HG03354 (cell line): ENCODE data around the gene TMEM243.

Experiments used
- ATAC-seq: cut with Tn5 transposase; IDR thresholded peaks from one replicate; pipeline ENCODE4 v1.9.1; 2021; ENCODE audit warnings: mild to moderate bottlenecking; ENCODE audit not compliant: unreplicated experiment, poor library complexity, severe bottlenecking

The TMEM243 gene

GRCh38 chr7:87171282-87171934, 48.1 kb downstream of the TMEM243 start:
- no peak for ATAC-seq

GRCh38 chr7:87170828-87171227, 48.7 kb downstream of the TMEM243 start:
- no peak for ATAC-seq

- ATAC-seq = no peak
Measured at GRCh38 chr7:87164433-87164832, 55.1 kb downstream of the TMEM243 start.

- ATAC-seq = no peak
Measured at GRCh38 chr7:87159538-87159937, 60.0 kb downstream of the TMEM243 start.

GRCh38 chr7:87156709-87157108, 62.8 kb downstream of the TMEM243 start:
- ATAC-seq = no peak

- ATAC-seq = no peak
Measured at GRCh38 chr7:87155788-87156187, 63.7 kb downstream of the TMEM243 start.

- ATAC-seq = no peak
Measured at GRCh38 chr7:87154569-87154968, 65.0 kb downstream of the TMEM243 start.

GRCh38 chr7:87154166-87154565, 65.4 kb downstream of the TMEM243 start:
- no peak for ATAC-seq

- peak; percentile 16 for ATAC-seq
Measured at GRCh38 chr7:87152897-87153641, 66.5 kb downstream of the TMEM243 start.

- peak; percentile 84 for ATAC-seq
Measured at GRCh38 chr7:87152112-87152896, 67.2 kb downstream of the TMEM243 start, which contains the start of gene DMTF1. DMTF1 (plus strand) TSS chr7:87152453; CDS start chr7:87164942, 12,489 bp downstream.

GRCh38 chr7:87151729-87152111, 67.8 kb downstream of the TMEM243 start:
- ATAC-seq = peak; percentile 33

GRCh38 chr7:87151002-87151728, 68.4 kb downstream of the TMEM243 start:
- ATAC-seq = no peak

GRCh38 chr7:87148332-87148955, 71.1 kb downstream of the TMEM243 start:
- no peak for ATAC-seq

- ATAC-seq = no peak
Measured at GRCh38 chr7:87147500-87147899, 72.0 kb downstream of the TMEM243 start.

GRCh38 chr7:87146740-87147386, 72.7 kb downstream of the TMEM243 start:
- ATAC-seq = no peak
